Endodermal cell (in vitro differentiated cells): ENCODE measurements around the gene SLC35A3. TPM values are rescaled to one million over a fixed set of nuclear protein-coding genes. Genes with fewer than 3 reads are reported as not detected.

Experiments
- DNase-seq: peaks from one replicate; pipeline ENCODE4 v3.0.0-alpha.2; 2017
- H3K27ac ChIP-seq: 2 replicates; pipeline ENCODE4 v1.5.1; 2013; ENCODE audit warnings: mild to moderate bottlenecking, low read depth, low read length, moderate library complexity
- H3K27me3 ChIP-seq: 2 replicates; pipeline ENCODE4 v1.6.1; 2013; ENCODE audit warnings: mild to moderate bottlenecking, low read length, moderate library complexity; ENCODE audit not compliant: insufficient read depth, control insufficient read depth, poor library complexity, severe bottlenecking
- H3K36me3 ChIP-seq: 2 replicates; pipeline ENCODE4 v1.7.0; 2013; ENCODE audit warnings: mild to moderate bottlenecking, low read length, moderate library complexity; ENCODE audit not compliant: control insufficient read depth, insufficient read depth
- H3K4me1 ChIP-seq: one replicate; pipeline ENCODE4 v1.7.0; 2013; ENCODE audit warnings: low read length; ENCODE audit not compliant: control insufficient read depth, insufficient read depth
- H3K4me3 ChIP-seq: 2 replicates; pipeline ENCODE4 v1.5.1; 2013; ENCODE audit warnings: mild to moderate bottlenecking, low read length, moderate library complexity
- H3K9ac ChIP-seq: 2 replicates; pipeline ENCODE4 v1.6.1; 2013; ENCODE audit warnings: mild to moderate bottlenecking, low read length, moderate library complexity; ENCODE audit not compliant: poor library complexity, severe bottlenecking; ENCODE audit errors: extremely low read depth
- H3K9me3 ChIP-seq: 2 replicates; pipeline ENCODE4 v1.6.1; 2013; ENCODE audit warnings: mild to moderate bottlenecking, low read length, moderate library complexity; ENCODE audit not compliant: control insufficient read depth
- H3K27ac Mint-ChIP-seq: 2 replicates; pipeline ENCODE4 v1.8.0; 2020; ENCODE audit warnings: mixed read lengths
- H3K27me3 Mint-ChIP-seq: 2 replicates; pipeline ENCODE4 v1.8.0; 2021; ENCODE audit warnings: mild to moderate bottlenecking, mixed read lengths; ENCODE audit not compliant: insufficient read depth
- H3K36me3 Mint-ChIP-seq: 2 replicates; pipeline ENCODE4 v1.8.0; 2020; ENCODE audit warnings: low read depth, mixed read lengths
- H3K4me1 Mint-ChIP-seq: 2 replicates; pipeline ENCODE4 v1.8.0; 2020; ENCODE audit warnings: mixed read lengths
- H3K4me3 Mint-ChIP-seq: 2 replicates; pipeline ENCODE4 v1.8.0; 2020; ENCODE audit warnings: mild to moderate bottlenecking, moderate library complexity, mixed read lengths
- H3K9me3 Mint-ChIP-seq: 2 replicates; pipeline ENCODE4 v1.8.0; 2020; ENCODE audit warnings: mild to moderate bottlenecking, mixed read lengths
- WGBS, 2 experiments: methylation state at CpG; one replicate each; pipeline versions ENCODE4 v1.1.5 to v1.1.7; 2013; ENCODE audit warnings: missing lambda C conversion rate in 2 of 2, mixed read lengths in 1 of 2; ENCODE audit not compliant: insufficient coverage in 1 of 2, insufficient read length in 1 of 2; 5-methylcytosine and 5-hydroxymethylcytosine counted together
- total RNA-seq, 2 donors: library from RNA; stranded (reverse); fragmentation: NEBNext Ultra II Directional in 1 of 2; extraction: Animal tissue kit (Norgen Biotek cat#: 25700) in 1 of 2; gene quantifications; 2 replicates in 1 of 2; 3 replicates in 1 of 2; pipeline ENCODE4 v1.2.1, GENCODE V29; 2021
- TF ChIP-seq, protein P1 (sequence below): fragments of 200-600 bp; sonication (generic); conservative IDR thresholded peaks from 2 replicates; pipeline ENCODE4 v1.5.0; 2021; ENCODE audit warnings: antibody characterized with exemption, mild to moderate bottlenecking

Gene SLC35A3
- total RNA-seq, 2 donors from 2014 or later, result 41.2 to 47.0 TPM

DNA sequence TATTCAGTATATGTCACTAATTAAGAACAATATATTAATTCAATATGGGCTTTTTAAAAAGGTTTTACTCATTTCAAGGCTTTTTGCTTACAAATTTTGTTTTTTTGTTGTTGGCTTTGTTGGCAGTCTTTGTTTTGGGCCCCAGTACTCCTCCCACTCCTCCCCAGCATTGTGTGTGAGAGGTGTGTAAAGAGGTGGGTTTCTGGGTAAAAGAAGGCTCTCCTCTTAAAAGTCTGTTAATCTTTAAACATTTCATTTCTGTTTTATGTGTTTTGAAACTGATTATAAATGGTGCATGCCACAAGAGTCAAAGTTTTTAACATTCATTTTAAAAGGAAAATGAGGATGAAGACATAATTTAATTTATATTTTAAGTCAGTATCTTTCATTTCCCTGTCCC lies 83.3 kb downstream of the SLC35A3 start:
- H3K27me3 Mint-ChIP-seq, result no peaks in the 10 kb centered on the region
- TF ChIP-seq, protein P1, sequence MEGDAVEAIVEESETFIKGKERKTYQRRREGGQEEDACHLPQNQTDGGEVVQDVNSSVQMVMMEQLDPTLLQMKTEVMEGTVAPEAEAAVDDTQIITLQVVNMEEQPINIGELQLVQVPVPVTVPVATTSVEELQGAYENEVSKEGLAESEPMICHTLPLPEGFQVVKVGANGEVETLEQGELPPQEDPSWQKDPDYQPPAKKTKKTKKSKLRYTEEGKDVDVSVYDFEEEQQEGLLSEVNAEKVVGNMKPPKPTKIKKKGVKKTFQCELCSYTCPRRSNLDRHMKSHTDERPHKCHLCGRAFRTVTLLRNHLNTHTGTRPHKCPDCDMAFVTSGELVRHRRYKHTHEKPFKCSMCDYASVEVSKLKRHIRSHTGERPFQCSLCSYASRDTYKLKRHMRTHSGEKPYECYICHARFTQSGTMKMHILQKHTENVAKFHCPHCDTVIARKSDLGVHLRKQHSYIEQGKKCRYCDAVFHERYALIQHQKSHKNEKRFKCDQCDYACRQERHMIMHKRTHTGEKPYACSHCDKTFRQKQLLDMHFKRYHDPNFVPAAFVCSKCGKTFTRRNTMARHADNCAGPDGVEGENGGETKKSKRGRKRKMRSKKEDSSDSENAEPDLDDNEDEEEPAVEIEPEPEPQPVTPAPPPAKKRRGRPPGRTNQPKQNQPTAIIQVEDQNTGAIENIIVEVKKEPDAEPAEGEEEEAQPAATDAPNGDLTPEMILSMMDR, result no peak
- H3K4me1 Mint-ChIP-seq, result peaks cover 27% of the 10 kb centered on the region
- H3K9ac ChIP-seq, result no peak overlapping the region
- peaks cover 36% of the 10 kb centered on the region for H3K36me3 Mint-ChIP-seq
- no peaks in the 10 kb centered on the region for H3K27me3 ChIP-seq
- no peak overlapping the region for H3K4me3 ChIP-seq
- H3K9me3 ChIP-seq, result peaks cover 7% of the 10 kb centered on the region
- H3K4me3 Mint-ChIP-seq, result no peak overlapping the region
- H3K36me3 ChIP-seq, result peaks cover 62% of the 10 kb centered on the region
- H3K4me1 ChIP-seq, result peaks cover 12% of the 10 kb centered on the region
- DNase-seq, result no peak
- H3K27ac Mint-ChIP-seq, result peak overlapping the region; percentile 11
- no peaks in the 10 kb centered on the region for H3K9me3 Mint-ChIP-seq
- H3K27ac ChIP-seq, result no peak overlapping the region

DNA sequence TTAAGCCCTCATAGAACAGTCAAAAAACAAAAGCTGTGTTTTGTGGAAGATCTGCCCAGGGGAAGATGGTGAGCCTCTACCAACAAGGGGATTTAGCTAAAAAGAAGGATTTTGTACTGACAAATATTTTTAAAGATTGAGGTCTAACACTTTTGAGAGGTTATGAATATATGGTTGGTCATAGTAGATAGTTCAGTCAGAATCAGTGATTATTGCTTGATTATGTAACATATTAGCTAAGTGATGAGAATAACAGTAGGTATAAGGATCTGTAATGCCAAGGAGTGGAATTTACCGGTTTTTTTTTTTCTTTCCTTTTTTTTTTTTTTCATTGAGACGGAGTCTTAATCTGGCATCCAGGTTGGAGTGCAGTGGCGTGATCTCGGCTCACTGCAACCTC lies 83.9 kb downstream of the SLC35A3 start:
- no peak overlapping the region for H3K4me3 Mint-ChIP-seq
- H3K9me3 Mint-ChIP-seq, result no peaks in the 10 kb centered on the region
- no peak for DNase-seq
- Histone ChIP-seq H3K9ac (no peak overlapping the region), H3K9me3 (peaks cover 7% of the 10 kb centered on the region), H3K4me3 (no peak overlapping the region), H3K27ac (no peak overlapping the region), H3K4me1 (peaks cover 12% of the 10 kb centered on the region), H3K27me3 (no peaks in the 10 kb centered on the region), H3K36me3 (peaks cover 68% of the 10 kb centered on the region)
- H3K27me3 Mint-ChIP-seq, result no peaks in the 10 kb centered on the region
- peak overlapping the region; percentile 11 for H3K27ac Mint-ChIP-seq
- TF ChIP-seq, protein P1, result no peak
- peaks cover 36% of the 10 kb centered on the region for H3K36me3 Mint-ChIP-seq
- WGBS, 2 experiments, result 93 to 97% methylated on average over 4 of the region's 4 CpGs
- H3K4me1 Mint-ChIP-seq, result peaks cover 22% of the 10 kb centered on the region

GRCh38 chr1:100061681-100062080 lies 91.9 kb downstream of the SLC35A3 start:
- H3K27ac ChIP-seq, result no peak overlapping the region
- peaks cover 53% of the 10 kb centered on the region for H3K36me3 Mint-ChIP-seq

More at GRCh38 chr1:100061681-100062080, 91.9 kb downstream of the SLC35A3 start:
- H3K4me3 ChIP-seq, result no peak overlapping the region
- no peak overlapping the region for H3K4me3 Mint-ChIP-seq
- 96 to 100% methylated on average over 1 to 2 of the region's 3 CpGs for WGBS, 2 experiments
- no peaks in the 10 kb centered on the region for H3K9me3 ChIP-seq
- no peaks in the 10 kb centered on the region for H3K4me1 Mint-ChIP-seq
- H3K4me1 ChIP-seq, result no peaks in the 10 kb centered on the region
- H3K36me3 ChIP-seq, result peaks cover 87% of the 10 kb centered on the region
- H3K27me3 Mint-ChIP-seq, result no peaks in the 10 kb centered on the region
- no peak overlapping the region for H3K9ac ChIP-seq
- no peak for DNase-seq
- TF ChIP-seq, protein P1, result no peak
- no peaks in the 10 kb centered on the region for H3K27me3 ChIP-seq
- H3K27ac Mint-ChIP-seq, result no peak overlapping the region
- H3K9me3 Mint-ChIP-seq, result no peaks in the 10 kb centered on the region
